RWPE1 (cell line): Measurements from ENCODE around the gene USP32.
"Not testable (repeated sequence)": the region's sequence is repeated elsewhere in the genome, so short reads cannot be mapped to it uniquely, and the experiment has no call there.

Experiments
- CTCF ChIA-PET: fragments of 350-600 bp; sonication (Branson Sonifier 250); formaldehyde crosslinking; extraction: SDS; loops from one replicate; lab custom pipeline; 2021; lab: Yijun Ruan, JAX
- POLR2A ChIA-PET: fragments of 400-600 bp; formaldehyde crosslinking; extraction: SDS; loops from one replicate; lab custom pipeline; 2020; ENCODE audit warnings: antibody characterized with exemption; ENCODE audit not compliant: low non-redundant PET; lab: Yijun Ruan, JAX
- DNase-seq: peaks from one replicate; pipeline ENCODE4 v3.0.0; 2012; ENCODE audit warnings: low spot score
- H3K27ac ChIP-seq: fragments of 450-650 bp; 2 replicates; pipeline ENCODE4 v1.5.1; 2017
- CTCF ChIP-seq: fragments of 450-650 bp; conservative IDR thresholded peaks from 2 replicates; pipeline ENCODE4 v1.5.1; 2017; ENCODE audit warnings: low read depth, mild to moderate bottlenecking

The USP32 gene

GRCh38 chr17:60318326-60318725 is 73.6 kb downstream of the USP32 start:
- no peak for DNase-seq
- H3K27ac ChIP-seq, result no peak overlapping the region
- no peak for TF ChIP-seq CTCF
- ChIA-PET CTCF (no interaction called here), POLR2A (no interaction called here)

DNA sequence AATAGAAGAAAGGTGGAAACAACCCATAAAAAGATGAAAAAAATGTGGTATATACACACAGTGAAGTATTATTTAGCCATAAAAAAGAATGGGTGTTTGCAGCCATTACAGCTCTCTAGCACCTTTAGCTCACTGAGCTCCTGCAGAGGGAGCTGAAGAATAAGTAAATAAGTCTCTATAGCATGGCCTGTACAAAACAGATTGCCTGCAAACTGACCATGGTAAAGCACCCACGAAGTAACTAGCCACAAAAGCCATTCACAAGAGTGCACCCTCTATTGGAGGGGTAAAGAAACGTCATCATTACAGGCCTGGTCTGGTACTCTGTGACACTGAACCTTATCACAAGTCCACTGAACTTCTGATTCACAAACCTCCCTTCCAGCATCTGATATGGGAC is 76.3 kb downstream of the USP32 start:
- no peak for DNase-seq
- no peak for TF ChIP-seq CTCF
- POLR2A ChIA-PET, result no interaction called here
- CTCF ChIA-PET, result interaction anchor here (0.5 kb wide), 1 partner anchor 9 kb away, joined by 8 read pairs; no protein-coding TSS in a partner anchor
- no peak overlapping the region for H3K27ac ChIP-seq

GRCh38 chr17:60314900-60315299 is 77.0 kb downstream of the USP32 start:
- POLR2A ChIA-PET, result not testable (repeated sequence)

GRCh38 chr17:60314423-60314822 is 77.5 kb downstream of the USP32 start:
- ChIA-PET POLR2A (no interaction called here), CTCF (no interaction called here)
- H3K27ac ChIP-seq, result no peak overlapping the region
- DNase-seq, result no peak
- no peak for TF ChIP-seq CTCF

More at GRCh38 chr17:60314900-60315299, 77.0 kb downstream of the USP32 start:
- H3K27ac ChIP-seq, DNase-seq, CTCF ChIA-PET: not testable (repeated sequence)

- ChIA-PET POLR2A (no interaction called here), CTCF (no interaction called here)
- DNase-seq, result no peak
Observed at GRCh38 chr17:60311936-60312335, 80.0 kb downstream of the USP32 start.

GRCh38 chr17:60311186-60311585 is 80.7 kb downstream of the USP32 start:
- no peak for TF ChIP-seq CTCF
- POLR2A ChIA-PET, result no interaction called here
- no peak for DNase-seq
- CTCF ChIA-PET, result no interaction called here
- no peak overlapping the region for H3K27ac ChIP-seq

More at GRCh38 chr17:60311936-60312335, 80.0 kb downstream of the USP32 start:
- no peak overlapping the region for H3K27ac ChIP-seq
- no peak for TF ChIP-seq CTCF

- H3K27ac ChIP-seq, result no peak overlapping the region
- CTCF ChIA-PET, result no interaction called here
- DNase-seq, result no peak
- TF ChIP-seq CTCF, result no peak
- POLR2A ChIA-PET, result no interaction called here
Observed at GRCh38 chr17:60305141-60305540, 86.8 kb downstream of the USP32 start.
